OCI-LY7 (cell line): ENCODE measurements around the gene NACA.

Experiments
- EZH2phosphoT487 ChIP-seq: fragments of 200-600 bp; sonication (generic); IDR thresholded peaks from 2 replicates; pipeline ENCODE4 v1.6.1; 2018; ENCODE audit warnings: low read depth, borderline replicate concordance, mild to moderate bottlenecking, mixed run types, antibody characterized with exemption, low read length, moderate library complexity, mixed read lengths
- TF ChIP-seq, protein P1 (sequence below): fragments of 200-600 bp; sonication (generic); conservative IDR thresholded peaks from 2 replicates; pipeline ENCODE4 v1.5.1; 2014; ENCODE audit warnings: mild to moderate bottlenecking, antibody characterized with exemption, low read length, moderate library complexity, mixed read lengths

DNA sequence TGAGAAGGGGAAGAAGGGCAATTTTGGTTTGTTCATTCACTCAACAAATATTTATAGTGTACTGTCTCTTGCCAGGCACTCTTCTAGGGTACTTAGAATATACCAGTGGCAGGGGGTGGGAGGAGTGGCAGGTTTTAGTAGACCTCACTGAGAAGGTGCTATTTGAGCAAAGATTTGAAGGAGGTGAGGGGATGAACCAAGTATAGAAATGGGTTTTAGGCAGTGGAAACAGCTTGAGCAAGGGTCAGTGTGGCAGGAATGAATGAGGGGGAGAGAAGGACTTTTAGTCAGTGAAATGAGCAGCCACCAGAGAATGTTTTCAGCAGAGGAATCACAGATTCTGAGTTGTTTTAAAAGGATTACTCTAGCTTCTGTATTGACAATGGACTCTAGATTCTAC is 24.8 kb upstream of the NACA start:
- no peak for TF ChIP-seq EZH2phosphoT487
- TF ChIP-seq, protein P1, sequence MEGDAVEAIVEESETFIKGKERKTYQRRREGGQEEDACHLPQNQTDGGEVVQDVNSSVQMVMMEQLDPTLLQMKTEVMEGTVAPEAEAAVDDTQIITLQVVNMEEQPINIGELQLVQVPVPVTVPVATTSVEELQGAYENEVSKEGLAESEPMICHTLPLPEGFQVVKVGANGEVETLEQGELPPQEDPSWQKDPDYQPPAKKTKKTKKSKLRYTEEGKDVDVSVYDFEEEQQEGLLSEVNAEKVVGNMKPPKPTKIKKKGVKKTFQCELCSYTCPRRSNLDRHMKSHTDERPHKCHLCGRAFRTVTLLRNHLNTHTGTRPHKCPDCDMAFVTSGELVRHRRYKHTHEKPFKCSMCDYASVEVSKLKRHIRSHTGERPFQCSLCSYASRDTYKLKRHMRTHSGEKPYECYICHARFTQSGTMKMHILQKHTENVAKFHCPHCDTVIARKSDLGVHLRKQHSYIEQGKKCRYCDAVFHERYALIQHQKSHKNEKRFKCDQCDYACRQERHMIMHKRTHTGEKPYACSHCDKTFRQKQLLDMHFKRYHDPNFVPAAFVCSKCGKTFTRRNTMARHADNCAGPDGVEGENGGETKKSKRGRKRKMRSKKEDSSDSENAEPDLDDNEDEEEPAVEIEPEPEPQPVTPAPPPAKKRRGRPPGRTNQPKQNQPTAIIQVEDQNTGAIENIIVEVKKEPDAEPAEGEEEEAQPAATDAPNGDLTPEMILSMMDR, result no peak
